Activated CD8-positive, alpha-beta memory T cell treated with anti-CD3 and anti-CD28 coated beads, Interleukin-2, amount 50 U/mL, for 1 hour (primary cell): ENCODE data around the gene TRIM38.
"Not testable (repeated sequence)": the region's sequence is repeated elsewhere in the genome, so short reads cannot be mapped to it uniquely, and the experiment has no call there.

ENCODE experiments used
- DNase-seq: peaks from one replicate; pipeline ENCODE4 v3.0.0-alpha.2; 2020; ENCODE audit errors: extremely low read depth

The TRIM38 gene

DNA sequence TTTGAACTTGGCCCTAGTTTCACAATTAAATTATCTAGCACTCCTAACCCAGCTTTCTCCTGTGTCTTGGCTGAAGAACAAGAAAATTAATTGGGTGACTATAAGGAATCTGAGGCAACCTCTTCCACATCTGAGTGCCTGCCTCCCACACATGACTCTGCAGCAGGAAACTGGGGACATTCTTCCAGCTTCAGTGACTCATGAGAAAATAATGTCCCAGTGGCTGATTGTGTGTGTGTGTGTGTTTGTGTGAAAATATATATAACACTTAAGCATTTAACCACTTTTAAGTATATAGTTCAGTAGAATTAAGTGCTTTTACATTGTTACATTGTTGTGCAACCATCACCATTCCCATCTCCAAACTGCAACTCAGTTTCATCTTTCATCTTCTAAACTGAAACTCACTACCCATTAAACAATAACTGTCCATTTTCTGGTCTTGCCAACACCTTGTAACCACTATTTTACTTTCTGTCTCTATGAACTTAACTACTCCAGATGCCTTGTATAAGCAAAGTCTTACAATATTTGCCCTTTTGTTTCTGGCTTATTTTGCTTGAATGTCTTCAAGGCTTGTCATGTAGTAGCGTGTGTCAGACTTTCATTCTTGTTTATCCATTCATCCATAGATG is 8.7 kb downstream of the TRIM38 start:
- DNase-seq, result no peak

DNA sequence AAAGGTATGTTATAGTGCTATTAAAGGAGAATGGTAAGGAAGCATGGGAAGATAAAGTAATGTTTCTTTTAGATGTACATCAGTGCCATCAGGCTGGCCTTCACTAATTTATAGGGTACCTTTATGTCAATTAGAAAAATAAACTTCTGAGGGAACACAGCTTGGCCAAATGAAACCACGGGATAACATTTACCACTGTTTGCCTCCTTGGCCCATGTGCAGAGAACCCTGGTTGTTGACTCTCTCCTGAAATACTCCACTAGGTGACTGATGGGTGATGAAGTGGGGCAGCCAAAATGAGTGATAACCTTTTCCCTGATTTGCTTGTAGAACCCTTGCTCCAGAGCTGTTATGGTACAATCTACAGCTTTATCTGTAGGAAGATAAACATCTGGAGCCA is 9.5 kb downstream of the TRIM38 start:
- DNase-seq, result no peak

DNA sequence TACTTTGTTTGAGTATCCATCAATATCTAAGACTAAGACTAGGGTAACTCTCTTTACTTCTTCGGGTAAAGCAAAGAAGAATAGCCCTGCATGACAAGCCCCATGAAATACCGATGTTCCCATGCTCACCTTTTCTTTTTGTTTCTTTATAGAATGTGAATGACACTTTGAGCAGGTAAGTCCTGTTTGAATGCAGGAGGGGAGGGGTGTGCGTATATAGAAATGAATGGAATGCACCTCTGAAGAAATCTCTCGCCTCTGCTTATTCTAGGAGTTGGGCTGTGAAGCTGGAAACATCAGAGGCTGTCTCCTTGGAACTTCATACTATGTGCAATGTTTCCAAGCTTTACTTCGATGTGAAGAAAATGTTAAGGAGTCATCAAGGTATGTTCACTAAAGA is 10.3 kb downstream of the TRIM38 start:
- DNase-seq, result no peak

DNA sequence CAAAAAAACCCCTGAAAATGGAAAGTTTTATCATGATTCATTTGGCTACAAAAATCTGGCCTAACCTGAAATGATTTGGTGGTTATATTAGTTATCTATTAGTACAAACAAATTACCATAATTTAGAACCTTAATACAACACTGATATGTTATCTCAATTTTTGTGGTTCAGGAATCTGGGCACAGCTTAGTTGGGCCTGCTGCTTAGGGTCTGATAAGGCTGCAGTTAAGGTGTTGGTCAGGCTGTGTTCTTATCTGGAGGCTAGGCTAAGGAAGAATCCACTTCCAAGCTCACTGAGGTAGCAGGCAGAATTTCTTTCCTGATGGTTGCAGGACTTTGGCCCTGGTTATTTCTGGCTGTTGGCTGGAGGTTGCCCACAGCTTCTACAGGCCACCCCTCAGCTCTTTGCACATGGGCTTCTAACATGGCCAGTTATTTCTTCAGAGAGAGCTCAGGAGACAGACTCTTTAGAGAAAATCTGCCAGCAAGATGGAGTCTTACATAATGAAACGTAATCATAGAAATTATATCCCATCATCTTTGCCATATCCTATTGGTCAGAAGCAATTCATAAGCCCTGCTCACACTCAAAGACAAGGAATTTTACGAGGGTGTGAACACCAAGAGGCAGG is 11.4 kb downstream of the TRIM38 start:
- no peak for DNase-seq

DNA sequence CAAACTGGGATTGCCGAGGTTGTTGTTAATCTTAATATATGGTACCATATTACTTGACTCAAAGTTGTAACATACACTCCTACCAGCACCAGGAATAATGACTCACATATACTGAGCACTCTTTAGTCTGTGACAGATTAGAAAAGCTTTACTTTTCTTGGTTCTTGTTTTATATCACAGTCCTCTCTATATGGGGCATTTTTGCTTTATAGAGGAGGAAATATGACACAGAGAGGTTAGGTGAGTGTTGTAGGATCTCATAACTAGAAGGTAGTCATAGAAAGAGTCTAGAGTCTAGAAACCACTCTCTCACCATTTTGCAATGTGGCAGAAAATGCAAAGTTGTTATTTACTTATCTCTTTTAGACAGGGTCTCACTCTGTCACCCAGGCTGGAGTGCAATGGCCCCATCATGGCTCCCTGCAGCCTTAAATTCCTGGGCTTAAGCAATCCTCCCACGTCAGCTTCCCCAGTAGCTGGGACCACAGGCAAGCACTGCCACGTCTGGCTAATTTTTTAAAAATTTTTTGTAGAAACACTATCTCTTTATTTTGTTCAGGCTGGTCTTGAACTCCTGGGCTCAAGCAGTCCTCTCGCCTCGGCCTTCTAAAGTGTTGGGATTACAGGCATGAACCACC is 13.4 kb downstream of the TRIM38 start:
- DNase-seq, result no peak

DNA sequence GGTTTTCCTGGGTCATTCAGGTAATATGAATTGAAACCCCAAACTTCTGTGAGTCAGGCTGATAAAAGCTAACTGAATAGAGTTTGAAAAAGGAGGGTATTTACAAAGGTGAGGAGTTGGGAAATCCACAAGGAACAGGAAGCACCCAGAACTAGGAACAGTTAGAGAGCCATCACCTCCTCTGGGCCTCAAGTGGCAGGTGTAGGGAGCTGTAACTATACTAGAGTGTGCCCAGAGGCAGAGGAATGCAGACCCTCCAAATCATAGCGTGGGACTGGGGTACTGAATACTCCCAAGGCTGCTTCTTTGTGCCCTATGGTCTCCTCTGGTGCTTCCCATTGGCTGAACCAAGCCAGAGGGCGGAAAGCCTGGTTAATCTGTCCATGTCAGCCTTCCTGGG is 18.3 kb downstream of the TRIM38 start:
- no peak for DNase-seq

DNA sequence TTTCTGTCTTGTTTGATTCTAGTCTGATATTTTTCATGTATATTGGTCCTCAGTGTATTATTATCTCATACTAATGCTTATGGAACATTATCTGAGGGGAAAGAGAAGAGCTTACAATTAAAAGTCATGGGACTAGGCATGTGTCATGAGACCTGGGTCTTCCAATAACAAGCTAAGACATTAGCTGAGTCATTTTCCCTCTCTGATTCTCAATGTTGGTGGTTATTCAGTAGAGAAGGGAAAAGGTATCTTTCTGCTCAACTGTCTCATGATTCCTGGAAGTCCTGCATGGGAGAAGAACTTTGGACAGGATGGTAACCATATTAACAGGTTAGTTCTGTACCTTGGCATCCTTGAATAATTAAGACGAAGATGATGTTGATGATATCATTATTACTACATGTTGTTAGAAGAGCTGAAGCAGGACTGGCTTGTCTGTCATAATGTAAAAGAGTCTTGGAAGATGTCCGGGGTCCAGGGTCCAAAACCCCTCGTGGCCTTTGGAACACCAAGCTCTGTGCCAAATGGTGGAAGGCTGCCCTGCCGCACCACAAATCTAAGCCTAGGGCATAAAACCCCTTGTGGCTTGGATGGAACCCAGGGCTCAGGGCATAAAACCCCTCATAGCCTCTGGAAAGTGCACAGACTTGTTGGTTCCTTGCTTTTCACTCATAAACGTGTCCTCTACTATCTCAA is 19.1 kb downstream of the TRIM38 start:
- no peak for DNase-seq

DNA sequence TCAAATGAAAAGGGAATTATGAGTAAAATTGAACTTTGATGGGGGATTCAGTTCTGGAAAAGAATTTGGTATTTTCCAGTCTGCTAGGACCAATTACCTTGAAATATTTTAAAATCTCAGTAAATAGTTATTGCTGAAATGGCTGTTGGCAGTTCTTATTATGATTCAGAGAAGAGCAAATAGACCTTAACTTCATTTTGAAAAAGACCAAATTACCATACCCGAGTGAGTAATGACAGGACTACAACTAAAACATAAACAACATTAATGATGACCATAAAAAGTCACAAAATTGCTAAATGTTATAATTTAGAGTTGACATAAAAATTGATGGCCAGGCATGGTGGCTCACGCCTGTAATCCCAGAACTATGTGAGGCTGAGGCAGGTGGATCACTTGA is 21.7 kb downstream of the TRIM38 start:
- no peak for DNase-seq

DNA sequence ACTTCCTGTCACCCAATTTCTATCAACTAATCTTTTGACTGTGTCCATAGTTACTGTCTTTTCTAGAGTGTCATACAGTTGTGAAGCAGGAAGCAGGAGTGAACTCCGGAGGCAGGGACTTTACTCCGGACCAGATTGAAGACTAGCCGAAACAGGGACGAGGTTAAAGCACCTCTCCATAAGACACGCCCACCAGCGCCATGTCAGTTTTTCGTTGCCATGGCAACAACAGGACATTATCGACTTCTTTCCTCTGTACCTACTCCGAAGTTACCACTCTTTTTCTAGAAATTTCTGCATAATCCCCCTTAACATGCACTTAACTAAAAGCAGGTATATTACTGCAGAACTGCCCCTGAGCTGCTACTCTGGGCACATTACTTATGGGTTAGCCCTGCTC is 25.2 kb downstream of the TRIM38 start:
- DNase-seq, result no peak

DNA sequence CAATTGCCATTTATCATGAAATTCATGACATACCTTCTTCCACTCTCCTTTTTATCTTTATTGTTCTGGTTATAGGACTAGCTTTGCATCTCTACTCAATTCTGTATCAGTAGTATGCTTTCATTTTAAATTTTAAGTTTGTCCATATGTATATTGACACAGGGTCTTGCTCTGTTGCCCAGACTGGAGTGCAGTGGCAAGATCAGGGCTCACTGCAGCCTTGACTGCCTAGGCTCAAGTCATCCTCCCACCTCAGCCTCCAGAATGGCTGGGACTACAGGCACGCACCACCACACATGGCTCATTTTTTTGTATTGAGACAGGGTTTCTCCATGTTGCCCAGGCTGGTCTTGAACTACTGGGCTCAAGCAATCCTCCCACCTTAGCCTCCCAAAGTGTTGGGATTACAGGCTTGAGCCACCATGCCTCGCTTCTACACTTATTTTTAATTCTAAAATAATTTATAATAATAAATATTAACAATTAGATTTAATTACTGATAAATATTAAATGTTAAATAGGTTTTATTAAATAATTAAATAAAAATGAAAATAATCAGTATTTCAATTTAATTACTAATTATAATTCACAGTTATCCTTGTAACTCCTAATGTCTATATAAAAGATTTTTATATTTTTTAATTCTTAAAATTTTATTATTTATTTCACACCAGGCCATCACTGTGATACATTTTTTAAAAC is 27.7 kb downstream of the TRIM38 start:
- no peak for DNase-seq

DNA sequence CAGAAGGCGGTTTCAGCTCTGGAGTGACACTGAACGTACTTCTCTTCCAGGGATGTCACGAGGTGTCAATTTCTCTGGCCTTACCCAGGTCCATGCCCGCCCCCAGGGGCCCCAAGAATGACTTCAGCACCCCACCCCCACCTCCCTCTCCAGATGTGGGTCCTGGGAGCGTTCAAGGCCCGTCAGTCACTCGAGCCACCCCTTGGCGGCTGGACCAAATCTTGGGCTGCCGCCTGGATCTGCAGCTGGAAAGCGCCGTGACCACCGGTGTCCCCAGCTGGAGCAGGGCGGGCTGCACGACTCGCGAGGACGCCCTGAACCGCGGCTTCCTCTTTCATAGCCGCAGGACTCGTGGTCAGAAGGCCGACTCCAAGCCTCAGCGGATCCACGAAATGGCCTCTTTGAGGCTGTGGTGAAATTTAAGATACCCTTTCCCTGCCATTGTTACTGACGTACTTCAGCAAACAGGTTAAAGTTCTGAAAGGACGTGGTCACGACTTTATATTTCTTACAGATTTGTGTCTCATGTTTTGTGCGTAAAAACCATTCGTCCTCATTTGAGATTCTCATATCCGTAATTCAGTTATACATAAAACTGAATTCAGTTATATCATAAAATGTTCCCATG is 29.3 kb downstream of the TRIM38 start:
- no peak for DNase-seq

DNA sequence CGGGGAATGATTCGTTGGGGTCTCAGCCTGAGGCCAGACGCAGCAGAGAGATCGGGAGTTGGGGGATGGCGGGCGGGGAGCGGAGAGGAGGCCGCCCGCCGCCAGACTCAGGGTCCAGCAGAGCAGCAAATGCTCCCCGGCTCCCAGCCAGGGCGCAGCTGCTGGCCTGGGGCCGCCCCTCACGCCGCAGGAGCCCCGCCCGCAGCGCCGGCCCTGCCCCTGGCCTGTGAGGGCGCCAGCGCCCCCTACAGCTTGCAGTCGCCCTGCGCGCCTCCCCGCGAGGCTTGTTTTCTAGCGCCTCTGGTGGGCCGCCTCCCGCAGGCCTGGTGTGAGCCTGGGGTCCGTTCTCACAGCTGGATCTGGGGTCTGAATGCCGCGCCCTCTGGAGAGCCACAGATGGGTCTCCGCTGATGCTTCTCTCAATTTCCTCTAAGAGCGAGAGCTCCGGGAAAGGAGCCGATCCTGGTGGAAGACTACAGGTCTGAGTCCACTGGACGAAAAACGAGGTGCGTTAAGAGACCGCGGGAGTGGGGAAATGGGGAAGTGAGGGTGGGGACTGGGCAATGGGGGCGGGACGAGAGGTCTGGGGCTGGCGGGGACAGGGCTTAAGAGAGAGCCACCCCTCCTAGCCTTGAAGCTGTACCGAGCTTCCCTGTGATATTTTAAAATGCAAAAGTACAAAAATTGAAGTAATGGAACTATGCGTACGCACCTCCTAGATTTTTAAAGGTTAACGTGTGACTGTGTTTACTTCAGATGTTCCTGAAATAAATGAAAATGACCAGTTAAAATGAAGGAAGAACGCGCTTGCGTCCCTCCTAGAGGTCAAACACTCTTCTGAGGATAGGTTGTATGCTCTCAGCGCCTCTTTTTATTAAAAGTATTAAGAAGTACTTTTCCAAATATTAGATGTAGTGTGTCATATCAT is 30.1 kb downstream of the TRIM38 start:
- peak; percentile 66 for DNase-seq

DNA sequence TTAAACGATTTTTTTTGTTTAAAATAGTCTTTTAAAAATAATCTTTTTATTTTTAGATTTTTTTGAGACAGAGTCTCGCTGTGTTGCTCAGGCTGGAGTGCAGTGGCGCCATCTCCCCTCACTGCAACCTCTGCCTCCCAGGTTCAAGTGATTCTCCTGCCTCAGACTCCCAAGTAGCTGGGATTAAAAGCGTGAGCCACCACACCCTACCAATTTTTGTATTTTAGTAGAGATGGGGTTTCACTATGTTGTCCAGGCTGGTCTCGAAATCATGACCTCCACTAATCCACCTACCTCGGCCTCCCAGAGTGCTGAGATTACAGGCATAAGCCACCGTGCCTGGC is 30.7 kb downstream of the TRIM38 start:
- not testable (repeated sequence) for DNase-seq

DNA sequence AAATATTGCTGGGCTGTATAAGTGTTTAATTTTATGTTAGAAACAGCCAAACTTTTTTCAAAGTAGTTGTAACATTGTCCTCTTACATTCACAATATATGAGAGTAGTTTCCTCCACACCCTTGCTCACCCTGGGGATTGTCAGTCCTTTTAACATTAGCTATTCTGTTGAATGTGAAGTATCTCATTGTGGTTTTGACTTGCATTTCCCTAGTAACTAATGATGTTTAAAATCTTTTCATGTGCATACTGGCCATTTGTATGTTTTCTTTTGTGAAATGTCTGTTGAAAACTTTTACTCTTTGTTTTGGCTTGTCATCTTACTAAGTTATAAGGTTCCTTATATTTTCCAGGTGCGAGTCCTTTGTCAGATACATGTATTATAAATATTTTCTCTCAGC is 32.9 kb downstream of the TRIM38 start:
- DNase-seq, result no peak

DNA sequence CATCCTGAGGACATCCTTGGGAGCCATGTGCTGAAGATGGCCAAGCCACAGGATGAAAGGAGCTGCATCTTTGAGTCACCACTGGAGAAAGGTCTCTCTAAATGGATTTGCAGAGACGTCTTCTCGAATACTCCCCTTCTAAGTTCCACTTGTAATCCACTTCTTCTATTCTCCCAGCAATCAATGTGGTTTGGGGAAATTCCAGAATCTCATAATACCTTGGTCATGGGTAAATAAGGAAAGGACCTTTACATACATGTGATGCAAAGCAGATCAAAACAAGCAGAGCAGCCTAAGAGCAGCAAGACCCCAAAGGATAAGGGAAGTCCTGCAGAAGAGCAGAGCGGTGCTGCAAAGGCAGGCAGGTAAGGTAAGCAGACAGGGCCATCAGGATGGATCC is 35.3 kb downstream of the TRIM38 start:
- DNase-seq, result no peak

DNA sequence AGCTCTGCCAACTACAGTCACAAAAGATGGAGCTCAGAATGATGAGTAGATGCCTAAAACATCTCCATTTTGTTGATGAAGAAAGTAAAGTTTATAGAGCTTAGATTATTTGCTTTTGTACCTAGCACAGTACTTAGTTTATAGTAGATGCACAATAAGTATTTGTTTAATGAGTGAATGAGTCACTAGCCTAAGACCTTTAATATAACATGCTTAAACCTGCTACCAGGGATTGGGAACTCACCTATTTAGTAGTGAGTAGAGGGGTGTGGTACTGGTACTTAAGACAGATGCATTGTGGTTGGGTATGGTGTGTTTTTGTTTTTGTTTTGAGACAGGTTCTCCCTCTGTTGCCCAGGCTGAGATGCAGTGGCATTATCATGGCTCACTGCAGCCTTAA is 35.8 kb downstream of the TRIM38 start:
- DNase-seq, result no peak

DNA sequence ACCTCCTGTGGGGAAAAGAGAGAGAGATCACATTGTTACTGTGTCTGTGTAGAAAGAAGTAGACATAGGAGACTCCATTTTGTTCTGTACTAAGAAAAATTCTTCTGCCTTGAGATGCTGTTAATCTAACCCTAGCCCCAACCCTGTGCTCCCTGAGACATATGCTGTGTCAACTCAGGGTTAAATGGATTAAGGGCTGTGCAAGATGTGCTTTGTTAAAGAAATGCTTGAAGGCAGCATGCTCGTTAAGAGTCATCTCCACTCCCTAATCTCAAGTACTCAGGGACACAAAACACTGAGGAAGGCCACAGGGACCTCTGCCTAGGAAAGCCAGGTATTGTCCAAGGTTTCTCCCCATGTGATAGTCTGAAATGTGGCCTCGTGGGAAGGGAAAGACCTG is 36.6 kb downstream of the TRIM38 start:
- not testable (repeated sequence) for DNase-seq

DNA sequence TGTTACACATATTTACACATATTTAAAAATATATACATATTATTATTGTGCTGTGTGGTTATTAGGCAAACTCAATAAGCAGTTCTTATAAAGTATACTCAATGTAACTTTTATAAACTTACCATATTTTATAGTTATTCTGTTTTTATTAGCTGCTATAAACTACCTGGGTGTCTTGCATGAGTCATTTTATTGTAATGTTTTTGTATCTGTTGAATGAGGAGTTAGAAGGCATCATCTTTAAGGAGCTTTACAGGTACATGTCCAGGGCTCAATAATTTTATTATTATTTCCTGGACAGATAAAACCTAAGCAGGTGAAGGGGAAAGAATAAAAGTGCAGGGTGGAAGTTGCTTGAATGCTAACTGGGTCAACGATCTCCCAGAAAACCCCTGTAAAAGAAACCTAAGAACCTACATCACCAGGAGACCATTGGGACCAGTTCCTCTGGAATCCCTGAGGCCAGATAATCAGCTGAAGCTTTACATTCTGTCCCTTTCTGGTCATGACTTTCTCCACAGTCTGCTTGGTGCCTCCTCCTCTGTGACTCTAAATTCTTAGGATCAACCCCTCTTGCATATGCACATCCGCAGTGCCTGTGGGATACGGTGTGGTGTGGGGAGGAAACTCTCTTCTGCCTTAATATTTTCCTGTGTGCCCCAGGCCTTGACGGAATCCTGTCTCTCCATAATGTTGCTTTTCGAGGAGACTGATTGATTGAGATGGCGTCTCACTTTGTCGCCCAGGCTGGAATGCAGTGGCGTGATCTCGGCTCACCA is 38.0 kb downstream of the TRIM38 start:
- DNase-seq, result no peak

DNA sequence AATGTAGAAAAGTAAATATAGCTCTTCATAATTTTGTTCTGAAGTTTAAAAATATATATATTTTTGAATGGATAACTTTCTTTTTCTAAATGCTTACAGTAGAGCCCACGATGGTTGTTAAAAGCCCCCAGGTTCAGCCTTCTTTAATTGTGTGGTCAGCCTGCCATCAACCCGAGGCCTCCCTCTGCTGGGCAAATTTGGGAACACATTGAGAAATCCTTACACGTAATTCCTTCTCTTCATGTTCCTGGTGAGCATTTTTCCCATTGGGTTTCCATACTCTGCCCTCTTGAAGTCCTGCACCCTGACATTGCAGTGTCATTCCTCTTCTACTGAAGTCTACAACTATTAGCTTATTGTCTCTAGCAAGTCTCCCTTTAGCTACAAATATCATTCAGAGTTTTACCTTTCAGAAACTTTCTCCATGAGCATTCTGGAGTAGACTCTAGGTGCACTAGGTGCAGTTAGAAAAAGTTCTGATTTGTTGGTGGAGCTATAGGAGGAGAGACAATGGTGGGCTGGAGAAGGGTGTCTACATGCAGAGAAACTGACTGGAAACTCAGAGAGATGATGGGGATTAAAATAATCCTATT is 40.6 kb downstream of the TRIM38 start:
- no peak for DNase-seq
